HG02571 (cell line): ENCODE data around the gene OSBPL8.

Experiments
- ATAC-seq: cut with Tn5 transposase; IDR thresholded peaks from one replicate; pipeline ENCODE4 v1.9.1; 2021; ENCODE audit warnings: mild to moderate bottlenecking, moderate library complexity; ENCODE audit not compliant: unreplicated experiment

Gene OSBPL8, protein sequence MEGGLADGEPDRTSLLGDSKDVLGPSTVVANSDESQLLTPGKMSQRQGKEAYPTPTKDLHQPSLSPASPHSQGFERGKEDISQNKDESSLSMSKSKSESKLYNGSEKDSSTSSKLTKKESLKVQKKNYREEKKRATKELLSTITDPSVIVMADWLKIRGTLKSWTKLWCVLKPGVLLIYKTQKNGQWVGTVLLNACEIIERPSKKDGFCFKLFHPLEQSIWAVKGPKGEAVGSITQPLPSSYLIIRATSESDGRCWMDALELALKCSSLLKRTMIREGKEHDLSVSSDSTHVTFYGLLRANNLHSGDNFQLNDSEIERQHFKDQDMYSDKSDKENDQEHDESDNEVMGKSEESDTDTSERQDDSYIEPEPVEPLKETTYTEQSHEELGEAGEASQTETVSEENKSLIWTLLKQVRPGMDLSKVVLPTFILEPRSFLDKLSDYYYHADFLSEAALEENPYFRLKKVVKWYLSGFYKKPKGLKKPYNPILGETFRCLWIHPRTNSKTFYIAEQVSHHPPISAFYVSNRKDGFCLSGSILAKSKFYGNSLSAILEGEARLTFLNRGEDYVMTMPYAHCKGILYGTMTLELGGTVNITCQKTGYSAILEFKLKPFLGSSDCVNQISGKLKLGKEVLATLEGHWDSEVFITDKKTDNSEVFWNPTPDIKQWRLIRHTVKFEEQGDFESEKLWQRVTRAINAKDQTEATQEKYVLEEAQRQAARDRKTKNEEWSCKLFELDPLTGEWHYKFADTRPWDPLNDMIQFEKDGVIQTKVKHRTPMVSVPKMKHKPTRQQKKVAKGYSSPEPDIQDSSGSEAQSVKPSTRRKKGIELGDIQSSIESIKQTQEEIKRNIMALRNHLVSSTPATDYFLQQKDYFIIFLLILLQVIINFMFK

DNA sequence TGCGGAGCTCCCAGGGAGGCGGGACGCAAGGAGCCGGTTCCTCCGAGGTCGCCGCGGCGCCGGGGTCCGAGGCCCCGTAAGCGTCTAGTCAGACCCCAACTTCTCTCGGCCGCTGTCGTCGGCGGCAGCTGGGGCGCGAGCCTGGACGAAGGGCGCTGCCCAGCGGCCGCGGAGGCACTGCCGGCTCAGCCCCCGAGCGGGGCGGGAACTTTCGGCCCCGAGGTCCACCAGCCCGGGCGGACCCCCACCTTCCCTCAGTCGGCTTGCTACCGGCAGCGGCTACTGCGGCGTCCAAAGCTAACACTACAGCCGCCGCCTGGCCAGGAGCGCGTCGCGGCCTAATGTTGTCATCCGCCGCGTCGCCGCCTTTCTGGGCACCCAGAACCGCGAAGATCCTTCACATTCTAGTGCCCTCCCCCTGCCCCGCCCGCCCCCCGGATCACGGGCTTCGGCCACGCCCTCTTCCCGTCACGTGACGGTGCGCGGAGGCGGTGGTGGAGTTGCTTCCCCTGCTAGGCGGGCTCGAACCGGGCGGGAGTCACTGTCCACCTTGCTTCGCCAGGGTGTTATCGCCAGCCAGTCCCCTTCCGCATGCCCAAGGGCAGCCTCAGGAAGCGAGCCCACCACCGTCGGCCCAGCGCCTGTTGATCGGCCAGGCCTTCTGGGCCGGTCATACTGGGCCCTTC is at the start of gene OSBPL8:
OSBPL8 (minus strand) TSS at position 372 of the 686 bp plus-strand sequence. CDS start 72,220 bp downstream, outside the sequence.
- ATAC-seq = peak; percentile 81

DNA sequence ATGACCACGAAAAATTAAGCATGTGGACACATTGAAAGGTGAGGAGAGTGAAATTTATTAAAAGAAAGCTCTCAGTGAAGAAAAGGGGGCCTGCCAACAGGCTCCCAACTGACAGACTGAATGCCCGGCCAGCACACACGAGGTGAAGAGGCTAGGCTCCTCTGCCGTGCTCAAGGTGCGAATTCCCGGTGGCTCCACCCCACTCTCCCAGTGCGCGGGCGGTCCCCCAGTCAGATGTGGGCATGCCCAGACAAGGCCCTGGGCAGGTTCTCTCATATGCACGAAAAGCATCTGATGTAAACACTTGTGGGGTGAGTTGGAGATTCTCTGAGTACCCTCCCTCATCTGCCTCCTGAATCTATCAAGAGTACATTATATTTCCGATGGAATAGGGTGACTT is 48.5 kb upstream of the OSBPL8 start:
- no peak for ATAC-seq

DNA sequence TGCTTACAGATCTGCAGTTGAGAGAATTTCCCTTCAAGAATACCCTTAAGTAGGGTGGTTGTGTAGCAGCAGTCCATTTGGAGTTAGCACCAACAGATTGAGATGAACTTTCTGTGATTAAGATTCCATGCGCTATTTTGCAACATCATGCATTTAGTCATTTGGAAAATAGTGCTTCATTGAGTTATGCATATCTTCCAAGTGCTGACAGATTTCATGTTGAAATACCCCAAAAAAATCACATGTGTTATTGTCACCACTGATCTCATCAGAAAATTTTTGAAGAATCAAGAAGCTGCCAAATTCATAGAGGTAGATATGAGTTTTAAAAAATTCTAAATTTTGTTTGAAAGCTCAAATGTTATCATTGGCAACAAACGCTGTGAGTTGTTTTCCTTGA is 35.5 kb upstream of the OSBPL8 start:
- no peak for ATAC-seq

DNA sequence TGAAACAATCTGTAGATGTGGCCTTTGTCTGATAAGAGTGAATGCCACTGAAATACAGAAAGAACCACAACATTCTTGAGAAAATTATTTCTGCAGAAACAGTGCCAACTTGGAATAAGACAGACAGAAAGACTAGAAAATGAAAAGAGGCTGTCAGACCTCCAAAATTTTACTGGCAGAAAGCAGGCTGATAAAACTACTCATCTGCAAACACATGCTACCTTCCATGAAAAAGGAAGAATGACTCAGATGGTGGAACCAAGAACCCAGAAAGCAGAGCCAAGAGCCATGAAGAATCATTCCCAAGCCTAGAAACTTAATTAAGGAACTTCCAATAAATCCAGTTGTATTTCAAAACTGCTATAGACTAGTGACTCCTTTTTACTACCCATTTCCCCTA is 31.9 kb upstream of the OSBPL8 start:
- no peak for ATAC-seq

DNA sequence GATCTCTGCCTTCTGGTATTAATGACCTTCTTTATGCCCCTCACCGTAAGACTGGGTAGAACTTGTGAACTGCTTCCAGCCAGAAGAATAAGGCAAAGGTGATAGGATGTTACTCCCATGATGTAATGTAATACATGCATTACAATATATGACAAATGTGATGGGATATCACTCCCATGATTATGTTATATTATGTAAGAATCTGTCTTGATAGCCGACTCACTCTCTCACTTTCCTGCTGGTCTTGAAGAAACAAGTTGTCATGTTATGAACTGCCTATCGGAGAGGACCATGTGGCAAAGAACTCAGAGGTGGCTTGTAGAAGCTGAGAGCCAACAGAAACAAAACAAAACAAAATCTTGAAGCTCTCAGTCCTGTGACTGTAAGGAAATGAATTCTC is 30.6 kb upstream of the OSBPL8 start:
- ATAC-seq = no peak

DNA sequence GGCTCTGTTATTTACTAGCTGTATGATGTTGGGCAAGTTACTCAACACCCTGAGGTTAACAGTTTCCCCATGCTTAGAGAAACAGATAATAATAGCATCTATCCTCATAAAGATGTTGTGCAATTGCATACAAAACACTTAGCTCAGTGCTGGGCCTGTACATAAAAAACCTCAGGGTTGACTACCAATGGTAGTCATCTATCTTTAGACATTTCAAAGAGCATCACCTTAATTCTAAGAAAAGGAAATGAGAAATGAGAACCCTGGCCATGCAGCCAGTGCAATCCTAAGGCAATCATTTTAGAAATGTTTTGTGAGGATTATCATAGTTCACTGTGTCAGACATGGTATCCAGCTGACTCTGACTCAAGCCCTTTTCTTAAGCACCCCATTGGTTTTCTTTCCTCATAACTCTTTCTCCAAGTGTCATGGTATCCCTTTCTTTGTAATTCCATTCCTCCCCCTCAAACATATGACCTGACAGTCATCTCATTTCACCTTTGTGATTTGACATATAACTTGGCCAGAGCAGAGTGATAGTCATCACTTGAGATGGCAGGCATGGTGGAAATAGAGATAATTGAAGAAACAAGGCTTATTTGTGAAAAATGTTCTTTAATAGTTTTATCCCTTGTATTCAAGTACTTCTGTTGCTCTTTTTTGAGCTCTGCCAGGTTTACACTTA is 29.5 kb upstream of the OSBPL8 start:
- ATAC-seq = no peak

DNA sequence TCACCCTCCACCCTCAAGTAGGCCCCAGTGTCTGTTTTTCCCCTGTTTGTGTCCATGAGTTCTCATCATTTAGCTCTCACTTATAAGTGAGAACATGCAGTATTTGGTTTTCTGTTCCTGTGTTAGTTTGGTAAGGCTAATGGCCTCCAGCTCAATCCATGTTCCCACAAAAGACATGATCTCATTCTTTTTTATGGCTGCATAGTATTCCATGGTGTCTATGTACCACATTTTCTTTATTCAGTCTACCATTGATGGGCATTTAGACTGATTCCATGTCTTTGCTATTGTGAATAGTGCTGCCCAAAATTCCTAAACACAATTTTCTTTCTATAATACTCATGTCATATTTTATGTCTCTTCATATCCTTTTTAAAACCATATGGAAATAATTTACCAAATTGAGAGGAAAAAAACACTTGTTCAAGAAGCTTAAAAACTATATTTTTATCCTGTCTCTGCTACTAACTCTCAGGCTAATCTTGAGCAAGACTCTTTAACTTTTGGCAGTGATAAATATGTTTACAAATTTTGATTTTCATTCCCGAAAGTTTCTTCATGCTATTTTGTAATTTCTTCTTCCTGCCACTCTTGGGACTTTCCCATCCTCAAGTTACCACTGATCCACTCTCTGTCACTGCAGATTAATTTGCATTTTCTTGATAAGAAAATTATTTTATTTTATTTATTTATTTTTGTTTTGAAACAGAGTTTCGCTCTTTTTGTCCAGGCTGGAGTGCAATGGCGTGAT is 28.0 kb upstream of the OSBPL8 start:
- ATAC-seq = no peak

DNA sequence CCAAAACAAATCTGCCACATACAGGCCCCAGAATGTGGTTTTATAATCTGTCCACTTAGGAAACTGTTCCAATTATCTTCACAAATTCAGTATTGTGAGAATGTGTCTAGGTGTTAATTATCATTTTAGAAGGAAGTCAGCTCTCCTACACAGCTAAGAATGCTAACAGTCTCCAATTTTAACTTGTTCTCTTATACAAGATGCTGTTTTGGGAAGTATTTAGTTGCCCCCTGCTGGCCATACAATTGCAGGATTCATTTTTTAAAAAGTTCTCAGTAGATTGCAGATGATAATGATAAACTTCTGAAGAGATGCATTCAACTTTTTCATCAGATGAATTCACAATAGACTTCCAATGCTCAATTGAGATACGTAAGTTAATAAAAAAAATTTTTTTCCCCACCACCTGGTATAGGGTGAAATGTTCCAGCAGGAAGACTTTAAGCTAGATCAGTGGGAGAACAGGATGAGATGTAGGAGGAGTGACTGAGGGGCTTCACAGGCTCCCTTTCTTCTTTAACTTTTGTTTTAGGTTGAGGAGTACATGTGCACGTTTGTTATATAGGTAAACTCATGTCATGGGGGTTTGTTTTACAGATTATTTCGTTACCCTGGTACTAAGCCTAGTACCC is 27.3 kb upstream of the OSBPL8 start:
- ATAC-seq = no peak

DNA sequence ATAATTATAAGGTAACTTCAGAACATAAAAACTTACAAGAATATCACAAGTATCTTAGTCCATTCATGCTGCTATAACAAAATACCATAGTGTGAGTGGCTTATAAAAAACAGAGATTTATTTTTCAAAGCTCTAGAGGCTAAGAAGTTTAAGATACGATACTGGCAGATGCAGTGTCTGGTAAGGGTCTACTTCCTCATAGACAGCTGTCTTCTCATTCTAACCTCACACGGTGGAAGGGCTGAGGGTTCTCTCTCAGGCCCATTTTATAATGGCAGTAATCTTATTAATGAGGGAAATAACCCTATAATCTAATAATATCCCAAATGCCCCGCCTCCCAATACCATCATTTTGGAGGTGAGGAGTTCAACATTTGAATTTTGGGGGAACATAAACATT is 23.7 kb upstream of the OSBPL8 start:
- ATAC-seq = no peak

DNA sequence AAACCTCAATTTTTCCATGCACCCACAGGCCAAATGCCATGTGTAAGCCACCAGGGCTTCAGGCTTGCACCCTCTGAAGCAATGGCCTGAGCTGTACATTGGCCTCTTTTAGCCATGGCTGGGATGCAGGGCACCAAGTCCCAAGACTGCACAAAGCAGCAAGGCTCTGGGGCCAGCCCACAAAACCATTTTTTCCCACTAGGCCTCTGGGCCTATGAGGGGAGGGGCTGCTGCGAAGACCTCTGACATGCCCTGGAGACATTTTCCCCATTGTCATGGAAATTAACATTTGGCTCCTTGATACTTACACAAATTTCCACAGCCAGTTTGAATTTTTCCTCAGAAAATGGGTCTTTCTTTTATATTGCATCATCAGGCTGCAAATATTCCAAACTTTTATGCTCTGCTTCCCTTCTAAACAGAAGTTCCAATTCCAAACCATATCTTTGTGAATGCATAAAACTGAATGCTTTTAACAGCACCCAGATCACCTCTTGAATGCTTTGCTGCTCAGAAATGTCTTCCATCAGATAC is 14.3 kb upstream of the OSBPL8 start:
- no peak for ATAC-seq

DNA sequence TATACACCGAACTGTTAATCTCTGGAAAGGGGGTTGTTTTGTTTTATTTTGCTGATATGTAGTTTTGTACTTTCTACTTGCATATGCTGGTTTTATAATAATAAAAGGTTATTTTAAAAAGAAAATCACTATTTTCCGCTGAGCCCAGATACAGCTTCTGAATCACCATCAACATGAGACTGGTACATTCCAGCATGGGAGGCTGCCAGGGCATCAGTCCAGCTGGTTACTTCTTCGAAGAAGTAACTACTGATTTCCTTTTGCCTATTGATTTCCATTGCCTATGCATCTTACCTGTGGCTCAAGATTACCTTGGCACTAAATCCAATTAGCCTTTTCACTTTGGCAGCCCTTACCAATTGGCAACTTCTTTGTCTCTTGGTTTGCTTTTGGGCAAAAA is 11.7 kb upstream of the OSBPL8 start:
- ATAC-seq = no peak

DNA sequence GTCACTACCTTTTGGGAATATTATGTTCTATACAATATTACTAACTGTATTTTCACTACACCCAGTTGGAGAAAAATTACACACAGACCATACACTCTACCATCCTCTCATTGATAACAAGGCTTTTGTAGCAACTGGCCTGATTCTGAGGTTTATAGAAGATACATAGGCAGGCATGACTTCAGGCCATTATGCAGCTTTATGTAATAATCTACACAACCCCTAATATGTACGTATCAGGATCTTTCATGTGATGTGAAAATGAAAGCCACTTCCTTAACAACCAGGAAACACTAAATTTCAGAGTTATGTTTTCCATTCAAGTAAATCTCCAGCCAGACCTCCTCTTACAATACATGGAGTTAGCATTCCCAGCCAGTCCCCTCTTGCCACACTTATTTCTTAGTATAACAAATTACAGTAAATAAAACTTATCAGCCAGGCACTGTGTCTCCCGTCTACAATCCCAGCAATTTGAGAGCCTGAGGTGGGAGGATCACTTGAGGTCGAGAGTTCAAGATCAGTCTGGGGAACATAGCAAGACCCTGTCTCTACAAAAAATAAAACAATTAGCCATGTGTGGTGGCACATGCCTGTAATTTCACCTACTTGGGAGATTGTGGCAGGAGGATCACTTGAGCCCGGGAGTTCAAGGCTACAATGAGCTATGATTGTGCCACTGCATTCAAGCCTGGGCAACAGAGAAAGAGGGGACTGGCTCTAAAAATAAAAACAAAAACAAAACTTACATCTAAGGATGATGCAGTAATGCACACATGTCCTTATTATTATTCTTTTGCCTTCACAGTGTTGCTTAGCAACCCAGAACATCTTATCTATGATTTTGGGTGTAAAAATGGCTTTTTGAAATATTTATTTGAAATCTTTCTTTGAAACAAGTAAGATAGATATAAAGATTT is 10.4 kb upstream of the OSBPL8 start:
- no peak for ATAC-seq

DNA sequence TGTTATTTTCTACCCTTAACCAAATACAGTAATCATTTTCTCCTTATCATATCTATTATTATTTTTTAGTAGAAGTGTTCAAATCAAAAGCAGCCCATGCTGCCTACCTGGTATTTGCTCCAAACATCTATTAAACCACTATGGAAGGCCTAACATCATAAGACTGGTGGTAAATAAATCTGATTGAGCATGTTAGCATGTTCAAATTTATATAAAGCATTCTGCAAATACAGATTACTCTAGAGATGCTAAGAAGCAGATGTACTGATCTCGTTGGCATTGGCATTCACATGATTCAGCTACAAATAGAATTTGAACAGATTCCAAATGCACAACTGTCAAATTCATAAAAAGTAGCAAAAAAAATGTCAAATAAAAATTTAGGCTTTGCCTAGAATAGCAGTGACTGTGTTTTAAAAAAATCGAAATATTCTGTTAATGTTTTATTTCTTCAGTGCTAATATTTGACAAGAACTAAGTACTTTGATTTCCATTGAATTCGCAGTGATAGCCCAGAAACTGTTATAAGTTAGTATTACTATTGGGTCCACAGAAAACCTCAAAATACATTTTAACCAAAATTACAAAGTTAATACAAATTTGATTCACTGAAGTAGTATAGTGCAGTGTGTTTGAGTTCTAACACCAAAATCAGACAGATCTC is 9.4 kb upstream of the OSBPL8 start:
- no peak for ATAC-seq

DNA sequence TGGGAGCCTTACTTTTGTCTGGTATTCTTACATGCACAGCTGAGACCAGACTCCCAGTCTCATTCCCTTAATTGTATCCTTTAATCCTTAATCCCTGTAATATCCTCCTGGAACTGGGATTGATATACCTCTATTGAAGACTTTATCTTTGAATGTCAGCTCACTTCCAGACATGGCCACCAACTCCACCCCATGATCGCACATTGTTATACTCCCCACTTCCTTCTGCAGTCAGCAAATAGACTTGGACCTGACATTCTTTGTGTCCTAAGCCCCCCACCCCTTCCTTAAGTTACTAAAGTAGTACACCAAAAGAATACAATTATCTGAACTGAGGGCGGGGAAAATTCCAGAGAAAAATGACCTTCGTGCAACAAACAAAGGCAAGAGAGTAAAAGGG is 8.6 kb upstream of the OSBPL8 start:
- no peak for ATAC-seq

DNA sequence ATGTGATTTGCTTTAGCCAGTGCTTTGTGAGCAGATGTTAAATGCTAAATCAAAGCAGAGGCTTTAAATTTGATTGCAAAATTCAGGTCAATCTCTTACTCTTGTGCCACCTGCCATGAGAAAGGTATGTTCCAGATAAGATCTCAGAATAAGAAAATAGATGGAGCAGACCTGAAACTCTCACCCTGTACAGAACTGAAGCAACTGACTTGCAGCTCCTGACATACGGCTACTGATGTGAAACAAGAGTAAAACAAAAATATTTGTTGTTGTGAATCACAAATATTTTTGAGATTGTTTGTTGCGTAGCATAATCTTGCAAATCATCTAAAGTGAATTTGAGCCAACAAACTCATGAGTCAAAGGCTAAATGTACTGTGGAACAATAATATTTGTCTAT is 3.5 kb upstream of the OSBPL8 start:
- no peak for ATAC-seq

DNA sequence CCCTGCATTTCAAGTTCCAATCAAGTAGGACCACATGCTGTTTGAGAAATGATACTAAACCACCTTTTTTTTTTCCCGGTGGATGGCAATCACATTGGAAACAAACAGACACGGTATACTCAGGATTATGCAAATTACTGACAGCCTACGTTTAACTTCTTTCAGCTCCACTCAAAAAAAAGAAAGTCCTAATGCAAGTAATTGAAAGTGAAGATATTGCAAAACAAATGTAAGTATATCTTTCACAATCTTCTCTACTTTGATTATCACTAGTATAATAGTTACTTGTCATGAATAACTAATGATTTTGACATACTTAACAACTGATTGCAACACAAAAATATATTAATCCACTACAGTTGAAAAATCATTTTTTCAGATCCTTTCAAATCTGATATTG is 2.6 kb upstream of the OSBPL8 start:
- no peak for ATAC-seq

DNA sequence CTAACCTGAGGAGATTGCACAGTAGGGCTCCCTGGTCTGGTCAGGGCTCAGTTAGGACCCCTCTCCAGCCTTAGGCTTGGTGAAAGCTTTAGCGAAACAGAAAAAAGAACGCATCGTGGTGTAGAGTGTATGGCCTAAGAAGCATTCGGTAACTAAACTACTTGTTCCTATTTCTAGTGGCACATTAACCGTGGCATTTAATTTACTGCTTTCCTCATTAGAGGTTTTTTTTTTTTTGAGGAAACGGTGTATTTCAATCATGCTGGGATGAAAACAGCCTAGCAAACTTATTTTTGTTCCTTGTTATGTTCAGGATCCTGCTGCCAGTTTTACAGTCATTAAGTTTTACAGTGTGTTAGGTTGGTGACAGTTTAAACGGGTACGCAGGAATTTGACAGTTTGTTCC is 518 bp upstream of the OSBPL8 start:
- ATAC-seq = peak; percentile 46
